Endodermal cell (in vitro differentiated cells): ENCODE results near the gene SMARCA4. TPM values are rescaled to one million over a fixed set of nuclear protein-coding genes. Genes with fewer than 3 reads are reported as not detected.
"Not testable (repeated sequence)": the region's sequence is repeated elsewhere in the genome, so short reads cannot be mapped to it uniquely, and the experiment has no call there.

Experiments used
- DNase-seq: peaks from one replicate; pipeline ENCODE4 v3.0.0-alpha.2; 2017
- H3K27ac ChIP-seq: 2 replicates; pipeline ENCODE4 v1.5.1; 2013; ENCODE audit warnings: mild to moderate bottlenecking, low read depth, low read length, moderate library complexity
- H3K27me3 ChIP-seq: 2 replicates; pipeline ENCODE4 v1.6.1; 2013; ENCODE audit warnings: mild to moderate bottlenecking, low read length, moderate library complexity; ENCODE audit not compliant: insufficient read depth, control insufficient read depth, poor library complexity, severe bottlenecking
- H3K36me3 ChIP-seq: 2 replicates; pipeline ENCODE4 v1.7.0; 2013; ENCODE audit warnings: mild to moderate bottlenecking, low read length, moderate library complexity; ENCODE audit not compliant: control insufficient read depth, insufficient read depth
- H3K4me1 ChIP-seq: one replicate; pipeline ENCODE4 v1.7.0; 2013; ENCODE audit warnings: low read length; ENCODE audit not compliant: control insufficient read depth, insufficient read depth
- H3K4me3 ChIP-seq: 2 replicates; pipeline ENCODE4 v1.5.1; 2013; ENCODE audit warnings: mild to moderate bottlenecking, low read length, moderate library complexity
- H3K9ac ChIP-seq: 2 replicates; pipeline ENCODE4 v1.6.1; 2013; ENCODE audit warnings: mild to moderate bottlenecking, low read length, moderate library complexity; ENCODE audit not compliant: poor library complexity, severe bottlenecking; ENCODE audit errors: extremely low read depth
- H3K9me3 ChIP-seq: 2 replicates; pipeline ENCODE4 v1.6.1; 2013; ENCODE audit warnings: mild to moderate bottlenecking, low read length, moderate library complexity; ENCODE audit not compliant: control insufficient read depth
- H3K27ac Mint-ChIP-seq: 2 replicates; pipeline ENCODE4 v1.8.0; 2020; ENCODE audit warnings: mixed read lengths
- H3K27me3 Mint-ChIP-seq: 2 replicates; pipeline ENCODE4 v1.8.0; 2021; ENCODE audit warnings: mild to moderate bottlenecking, mixed read lengths; ENCODE audit not compliant: insufficient read depth
- H3K36me3 Mint-ChIP-seq: 2 replicates; pipeline ENCODE4 v1.8.0; 2020; ENCODE audit warnings: low read depth, mixed read lengths
- H3K4me1 Mint-ChIP-seq: 2 replicates; pipeline ENCODE4 v1.8.0; 2020; ENCODE audit warnings: mixed read lengths
- H3K4me3 Mint-ChIP-seq: 2 replicates; pipeline ENCODE4 v1.8.0; 2020; ENCODE audit warnings: mild to moderate bottlenecking, moderate library complexity, mixed read lengths
- H3K9me3 Mint-ChIP-seq: 2 replicates; pipeline ENCODE4 v1.8.0; 2020; ENCODE audit warnings: mild to moderate bottlenecking, mixed read lengths
- WGBS, 2 experiments: methylation state at CpG; one replicate each; pipeline versions ENCODE4 v1.1.5 to v1.1.7; 2013; ENCODE audit warnings: missing lambda C conversion rate in 2 of 2, mixed read lengths in 1 of 2; ENCODE audit not compliant: insufficient coverage in 1 of 2, insufficient read length in 1 of 2; 5-methylcytosine and 5-hydroxymethylcytosine counted together
- total RNA-seq, 2 donors: library from RNA; stranded (reverse); fragmentation: NEBNext Ultra II Directional in 1 of 2; extraction: Animal tissue kit (Norgen Biotek cat#: 25700) in 1 of 2; gene quantifications; 2 replicates in 1 of 2; 3 replicates in 1 of 2; pipeline ENCODE4 v1.2.1, GENCODE V29; 2021
- TF ChIP-seq, protein P1 (sequence below): fragments of 200-600 bp; sonication (generic); conservative IDR thresholded peaks from 2 replicates; pipeline ENCODE4 v1.5.0; 2021; ENCODE audit warnings: antibody characterized with exemption, mild to moderate bottlenecking

Gene SMARCA4
- total RNA-seq, 2 donors from 2014 or later = 290 to 292 TPM

DNA sequence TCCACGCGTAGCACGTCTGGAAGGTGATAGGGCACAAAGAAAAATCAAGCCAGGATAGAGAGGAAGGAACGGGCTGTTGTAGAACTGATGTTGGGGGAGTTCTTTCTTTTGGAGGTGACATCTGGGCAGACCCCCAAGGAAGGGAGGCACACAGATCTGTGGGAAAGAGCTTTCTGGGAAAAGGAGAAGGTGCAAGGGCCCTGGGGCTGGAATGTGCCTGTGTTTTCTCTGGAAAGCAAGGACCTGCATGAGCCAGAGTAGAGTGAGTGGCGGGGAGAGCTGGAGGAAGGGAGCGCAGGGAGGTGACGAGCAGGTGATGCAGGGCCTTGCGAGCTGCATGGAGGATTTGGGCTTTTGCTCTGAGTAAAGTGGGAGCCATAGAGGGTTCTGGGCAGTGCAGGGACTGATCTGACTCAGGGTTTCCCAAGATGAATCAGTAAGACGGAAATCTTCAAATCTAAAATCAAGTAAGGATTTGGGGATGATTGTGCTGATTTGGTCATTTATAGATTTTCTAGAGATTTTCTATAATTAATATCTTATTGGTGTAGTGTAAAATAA is 30.8 kb downstream of the SMARCA4 start:
- H3K36me3 ChIP-seq = peaks cover 83% of the 10 kb centered on the region
- WGBS, 2 experiments = 94 to 97% methylated on average over 6 to 8 of the region's 9 CpGs
- no peak overlapping the region for H3K9ac ChIP-seq
- Mint-ChIP-seq H3K4me1 (no peaks in the 10 kb centered on the region), H3K9me3 (no peaks in the 10 kb centered on the region), H3K27me3 (no peaks in the 10 kb centered on the region), H3K36me3 (peaks cover 61% of the 10 kb centered on the region), H3K27ac (peak overlapping the region; percentile 1), H3K4me3 (no peak overlapping the region)
- TF ChIP-seq, protein P1, sequence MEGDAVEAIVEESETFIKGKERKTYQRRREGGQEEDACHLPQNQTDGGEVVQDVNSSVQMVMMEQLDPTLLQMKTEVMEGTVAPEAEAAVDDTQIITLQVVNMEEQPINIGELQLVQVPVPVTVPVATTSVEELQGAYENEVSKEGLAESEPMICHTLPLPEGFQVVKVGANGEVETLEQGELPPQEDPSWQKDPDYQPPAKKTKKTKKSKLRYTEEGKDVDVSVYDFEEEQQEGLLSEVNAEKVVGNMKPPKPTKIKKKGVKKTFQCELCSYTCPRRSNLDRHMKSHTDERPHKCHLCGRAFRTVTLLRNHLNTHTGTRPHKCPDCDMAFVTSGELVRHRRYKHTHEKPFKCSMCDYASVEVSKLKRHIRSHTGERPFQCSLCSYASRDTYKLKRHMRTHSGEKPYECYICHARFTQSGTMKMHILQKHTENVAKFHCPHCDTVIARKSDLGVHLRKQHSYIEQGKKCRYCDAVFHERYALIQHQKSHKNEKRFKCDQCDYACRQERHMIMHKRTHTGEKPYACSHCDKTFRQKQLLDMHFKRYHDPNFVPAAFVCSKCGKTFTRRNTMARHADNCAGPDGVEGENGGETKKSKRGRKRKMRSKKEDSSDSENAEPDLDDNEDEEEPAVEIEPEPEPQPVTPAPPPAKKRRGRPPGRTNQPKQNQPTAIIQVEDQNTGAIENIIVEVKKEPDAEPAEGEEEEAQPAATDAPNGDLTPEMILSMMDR = no peak
- H3K27me3 ChIP-seq = no peaks in the 10 kb centered on the region
- H3K9me3 ChIP-seq = no peaks in the 10 kb centered on the region
- no peak overlapping the region for H3K4me3 ChIP-seq
- DNase-seq = no peak
- no peak overlapping the region for H3K27ac ChIP-seq
- no peaks in the 10 kb centered on the region for H3K4me1 ChIP-seq

DNA sequence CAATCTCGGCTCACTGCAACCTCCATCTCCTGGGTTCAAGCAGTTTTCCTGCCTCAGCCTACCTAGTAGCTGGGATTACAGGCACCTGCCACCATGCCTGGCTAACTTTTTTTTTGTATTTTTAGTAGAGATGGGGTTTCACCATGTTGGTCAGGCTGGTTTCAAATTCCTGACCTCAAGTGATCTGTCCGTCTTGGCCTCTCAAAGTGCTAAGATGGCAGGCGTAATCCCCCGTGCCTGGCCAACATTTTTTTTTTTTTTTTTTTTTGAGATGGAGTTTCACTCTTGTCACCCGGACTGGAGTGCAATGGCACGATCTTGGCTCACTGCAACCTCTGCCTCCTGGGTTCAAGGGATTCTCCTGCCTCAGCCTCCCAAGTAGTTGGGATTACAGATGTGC is 31.3 kb downstream of the SMARCA4 start:
- not testable (repeated sequence) for H3K27ac Mint-ChIP-seq, H3K4me1 Mint-ChIP-seq, H3K4me3 ChIP-seq, H3K27ac ChIP-seq, H3K4me1 ChIP-seq, H3K9me3 ChIP-seq, H3K27me3 ChIP-seq, H3K9me3 Mint-ChIP-seq, H3K4me3 Mint-ChIP-seq, H3K27me3 Mint-ChIP-seq, H3K9ac ChIP-seq, DNase-seq
- H3K36me3 ChIP-seq = peaks cover 80% of the 10 kb centered on the region
- peaks cover 62% of the 10 kb centered on the region for H3K36me3 Mint-ChIP-seq
- WGBS, 2 experiments = 93 to 94% methylated on average over 3 to 6 of the region's 6 CpGs

DNA sequence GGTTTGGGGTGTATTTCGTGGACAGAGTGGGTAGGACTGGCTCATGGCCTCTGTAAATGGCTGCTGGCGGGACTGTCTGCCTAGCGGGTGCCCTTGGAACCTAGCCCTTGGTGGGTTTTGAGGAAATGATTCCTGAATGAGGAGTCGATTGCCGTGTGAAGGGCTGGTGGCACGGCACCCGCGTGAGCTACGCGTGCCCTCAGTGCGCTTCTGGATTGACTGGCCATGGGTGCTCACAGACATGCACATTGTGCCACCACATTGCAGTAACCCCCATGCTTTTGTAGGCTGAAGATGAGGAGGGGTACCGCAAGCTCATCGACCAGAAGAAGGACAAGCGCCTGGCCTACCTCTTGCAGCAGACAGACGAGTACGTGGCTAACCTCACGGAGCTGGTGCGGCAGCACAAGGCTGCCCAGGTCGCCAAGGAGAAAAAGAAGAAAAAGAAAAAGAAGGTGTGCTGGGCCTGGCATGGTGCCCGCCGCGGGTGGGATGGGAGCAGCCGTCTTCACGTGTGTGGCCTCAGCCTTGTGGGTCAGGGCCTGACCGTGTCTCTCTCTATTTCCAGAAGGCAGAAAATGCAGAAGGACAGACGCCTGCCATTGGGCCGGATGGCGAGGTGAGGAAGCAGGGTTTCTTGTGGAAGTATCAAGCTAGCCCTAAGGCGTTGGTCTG is 35.2 kb downstream of the SMARCA4 start:
- H3K4me1 Mint-ChIP-seq = no peaks in the 10 kb centered on the region
- no peaks in the 10 kb centered on the region for H3K9me3 Mint-ChIP-seq
- Histone ChIP-seq H3K9ac (no peak overlapping the region), H3K4me1 (no peaks in the 10 kb centered on the region), H3K4me3 (no peak overlapping the region), H3K36me3 (peaks cover 82% of the 10 kb centered on the region), H3K27me3 (no peaks in the 10 kb centered on the region), H3K9me3 (no peaks in the 10 kb centered on the region), H3K27ac (no peak overlapping the region)
- H3K27me3 Mint-ChIP-seq = no peaks in the 10 kb centered on the region
- no peak overlapping the region for H3K4me3 Mint-ChIP-seq
- WGBS, 2 experiments = 96 to 100% methylated on average over 17 to 29 of the region's 29 CpGs
- TF ChIP-seq, protein P1 = no peak
- H3K27ac Mint-ChIP-seq = no peak overlapping the region
- peaks cover 64% of the 10 kb centered on the region for H3K36me3 Mint-ChIP-seq
- DNase-seq = no peak
